Left ventricle myocardium inferior (tissue), 1 donor: ENCODE measurements around the gene MORN3. TPM values are rescaled to one million over a fixed set of nuclear protein-coding genes. Genes with fewer than 3 reads are reported as not detected.
A peak's percentile ranks its signal among the peaks of the same experiment; 100 is the strongest.
"Not testable (repeated sequence)": the region's sequence is repeated elsewhere in the genome, so short reads cannot be mapped to it uniquely, and the experiment has no call there.

Source experiments
- DNase-seq: peaks from one replicate; pipeline ENCODE4 v3.0.0-alpha.2; 2020
- H3K27ac ChIP-seq: fragments of 200-600 bp; replicated peaks from 2 replicates; pipeline ENCODE4 v1.8.0; 2021
- H3K27me3 ChIP-seq: fragments of 200-600 bp; 2 replicates; pipeline ENCODE4 v1.8.0; 2021; ENCODE audit warnings: low read depth
- H3K36me3 ChIP-seq: fragments of 200-600 bp; 2 replicates; pipeline ENCODE4 v1.8.0; 2021
- H3K4me1 ChIP-seq: fragments of 200-600 bp; 2 replicates; pipeline ENCODE4 v1.8.0; 2021
- H3K4me3 ChIP-seq: fragments of 200-600 bp; 2 replicates; pipeline ENCODE4 v1.8.0; 2021; ENCODE audit warnings: mild to moderate bottlenecking, moderate library complexity
- H3K9me3 ChIP-seq: fragments of 200-600 bp; replicated peaks from 2 replicates; pipeline ENCODE4 v1.8.0; 2021
- intact Hi-C: fragments of 100-400 bp; cut with micrococcal nuclease; formaldehyde crosslinking; loops from one replicate; pipeline ENCODE4 v1.11.0; 2022
- total RNA-seq: library from RNA; stranded (reverse); fragmentation: NEBNext Ultra II Directional; extraction: Animal tissue kit (Norgen Biotek cat#: 25700); gene quantifications from one replicate; pipeline ENCODE4 v1.2.1, GENCODE V29; 2021
- TF ChIP-seq, protein P1 (sequence below): fragments of 200-600 bp; IDR thresholded peaks from 2 replicates; pipeline ENCODE4 v1.8.0; 2021; ENCODE audit warnings: antibody characterized with exemption, mild to moderate bottlenecking, borderline replicate concordance
- donor health status: DM: no; HTN: yes; CAD: no; lungs with severe emphysema.

The MORN3 gene
- total RNA-seq, 1 donor from 2014 or later = not detected

DNA sequence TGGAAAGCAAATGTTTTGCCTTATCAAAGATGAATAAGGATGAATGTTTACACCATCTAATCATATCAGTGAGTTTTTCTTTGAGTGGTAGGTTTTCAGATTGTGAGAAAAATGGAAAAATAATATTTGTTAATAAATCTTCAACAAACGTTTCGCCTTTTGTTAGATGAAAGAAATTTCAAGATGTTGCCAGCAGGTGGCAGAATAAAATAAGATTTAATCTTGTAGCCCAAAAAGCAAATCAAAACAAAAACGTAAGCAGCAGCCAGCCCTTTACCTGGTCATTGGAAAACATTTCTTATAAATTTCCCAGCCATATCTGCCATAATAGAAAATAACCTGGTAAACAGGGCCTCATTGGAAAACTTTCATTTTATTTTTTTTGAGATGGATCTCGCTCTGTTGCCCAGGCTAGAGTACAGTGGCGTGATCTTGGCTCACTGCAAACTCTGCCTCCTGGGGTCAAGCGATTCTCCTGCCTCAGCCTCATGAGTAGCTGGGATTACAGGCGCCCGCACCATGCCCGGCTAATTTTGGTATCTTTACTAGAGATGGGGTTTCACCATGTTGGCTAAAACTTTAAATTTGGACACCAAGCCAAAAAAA is 27.7 kb upstream of the MORN3 start:
- no peak overlapping the region for H3K27ac ChIP-seq
- no peaks in the 10 kb centered on the region for H3K9me3 ChIP-seq
- TF ChIP-seq, protein P1, sequence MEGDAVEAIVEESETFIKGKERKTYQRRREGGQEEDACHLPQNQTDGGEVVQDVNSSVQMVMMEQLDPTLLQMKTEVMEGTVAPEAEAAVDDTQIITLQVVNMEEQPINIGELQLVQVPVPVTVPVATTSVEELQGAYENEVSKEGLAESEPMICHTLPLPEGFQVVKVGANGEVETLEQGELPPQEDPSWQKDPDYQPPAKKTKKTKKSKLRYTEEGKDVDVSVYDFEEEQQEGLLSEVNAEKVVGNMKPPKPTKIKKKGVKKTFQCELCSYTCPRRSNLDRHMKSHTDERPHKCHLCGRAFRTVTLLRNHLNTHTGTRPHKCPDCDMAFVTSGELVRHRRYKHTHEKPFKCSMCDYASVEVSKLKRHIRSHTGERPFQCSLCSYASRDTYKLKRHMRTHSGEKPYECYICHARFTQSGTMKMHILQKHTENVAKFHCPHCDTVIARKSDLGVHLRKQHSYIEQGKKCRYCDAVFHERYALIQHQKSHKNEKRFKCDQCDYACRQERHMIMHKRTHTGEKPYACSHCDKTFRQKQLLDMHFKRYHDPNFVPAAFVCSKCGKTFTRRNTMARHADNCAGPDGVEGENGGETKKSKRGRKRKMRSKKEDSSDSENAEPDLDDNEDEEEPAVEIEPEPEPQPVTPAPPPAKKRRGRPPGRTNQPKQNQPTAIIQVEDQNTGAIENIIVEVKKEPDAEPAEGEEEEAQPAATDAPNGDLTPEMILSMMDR = peak; percentile 68
- intact Hi-C loops = loop anchor here (5.0 kb wide), 2 partner anchors 75 to 95 kb away; partner anchors contain the start of gene RHOF
- no peak for DNase-seq
- no peak overlapping the region for H3K4me3 ChIP-seq
- H3K36me3 ChIP-seq = no peaks in the 10 kb centered on the region
- peaks cover 4% of the 10 kb centered on the region for H3K4me1 ChIP-seq
- no peaks in the 10 kb centered on the region for H3K27me3 ChIP-seq

DNA sequence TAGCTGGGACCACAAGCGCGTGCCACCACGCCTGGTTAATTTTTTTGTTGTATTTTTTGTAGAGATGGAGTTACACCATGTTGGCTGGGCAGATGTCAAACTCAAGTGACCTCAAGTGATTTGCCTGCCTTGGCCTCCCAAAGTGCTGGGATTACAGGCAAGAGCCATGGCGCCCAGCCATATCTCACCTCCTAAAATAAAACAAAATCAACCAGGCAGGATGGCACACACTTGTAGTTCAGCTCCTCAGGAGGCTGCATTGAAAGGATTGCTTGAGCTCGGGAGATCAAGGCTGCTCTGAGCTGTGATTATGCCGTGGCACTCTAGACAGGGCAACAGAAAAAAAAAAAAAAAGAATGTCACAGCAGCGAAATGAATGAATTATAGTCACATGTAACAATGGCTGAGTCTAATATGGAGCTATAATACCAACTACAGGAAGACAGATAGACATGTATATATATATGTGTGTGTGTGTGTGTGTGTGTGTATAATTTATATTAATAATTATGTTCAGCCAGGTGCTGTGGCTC is 23.8 kb upstream of the MORN3 start:
- intact Hi-C loops = no loop called here
- peaks cover 4% of the 10 kb centered on the region for H3K4me1 ChIP-seq
- H3K36me3 ChIP-seq = no peaks in the 10 kb centered on the region
- H3K27ac ChIP-seq = peak overlapping the region; percentile 51
- no peaks in the 10 kb centered on the region for H3K27me3 ChIP-seq
- DNase-seq = peak; percentile 46
- TF ChIP-seq, protein P1 = no peak
- H3K4me3 ChIP-seq = no peak overlapping the region
- H3K9me3 ChIP-seq = no peaks in the 10 kb centered on the region

DNA sequence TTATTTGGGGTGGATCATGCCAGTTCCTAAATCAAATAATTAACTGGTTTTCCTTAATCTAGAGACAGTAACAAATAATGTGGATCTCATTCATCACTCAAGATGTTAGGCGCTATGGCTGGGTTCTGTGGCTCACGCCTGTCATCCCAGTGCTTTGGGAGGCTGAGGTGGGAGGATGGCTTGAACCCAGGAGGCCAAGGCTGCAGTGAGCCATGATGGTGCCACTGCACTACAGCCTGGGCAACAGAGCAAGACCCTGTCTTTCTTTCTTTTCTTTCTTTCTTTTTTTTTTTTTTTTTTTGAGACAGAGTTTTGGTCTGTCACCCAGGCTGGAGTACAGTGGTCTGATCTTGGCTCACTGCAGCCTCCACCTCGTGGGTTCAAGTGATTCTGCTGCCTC is 23.3 kb upstream of the MORN3 start:
- H3K9me3 ChIP-seq, H3K36me3 ChIP-seq, DNase-seq, intact Hi-C loops, H3K4me1 ChIP-seq, H3K27me3 ChIP-seq, H3K4me3 ChIP-seq: not testable (repeated sequence)
- H3K27ac ChIP-seq = peak overlapping the region; percentile 51

DNA sequence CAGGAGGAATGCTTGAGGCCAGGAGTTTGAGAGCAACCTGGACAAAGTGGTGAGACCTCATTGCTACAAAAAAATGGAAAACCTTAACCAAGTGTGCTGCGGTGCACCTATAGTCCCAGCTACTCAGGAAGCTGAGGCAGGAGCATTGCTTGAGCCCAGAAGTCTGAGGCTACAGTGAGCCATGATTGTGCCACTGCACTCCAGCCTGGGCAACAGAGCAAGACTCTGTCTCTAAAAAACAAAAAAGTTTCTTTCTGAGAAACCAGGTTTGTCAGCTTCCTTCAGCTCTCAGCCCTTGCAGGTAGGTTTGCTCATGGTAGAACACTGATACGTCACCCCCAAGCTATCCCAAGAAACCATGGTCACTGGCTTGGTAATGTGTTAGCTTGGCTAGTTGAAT is 20.0 kb upstream of the MORN3 start:
- no peak for DNase-seq
- intact Hi-C loops = no loop called here
- TF ChIP-seq, protein P1 = no peak
- Histone ChIP-seq H3K4me3 (no peak overlapping the region), H3K9me3 (no peaks in the 10 kb centered on the region), H3K27ac (no peak overlapping the region), H3K4me1 (peaks cover 11% of the 10 kb centered on the region), H3K36me3 (no peaks in the 10 kb centered on the region), H3K27me3 (no peaks in the 10 kb centered on the region)

DNA sequence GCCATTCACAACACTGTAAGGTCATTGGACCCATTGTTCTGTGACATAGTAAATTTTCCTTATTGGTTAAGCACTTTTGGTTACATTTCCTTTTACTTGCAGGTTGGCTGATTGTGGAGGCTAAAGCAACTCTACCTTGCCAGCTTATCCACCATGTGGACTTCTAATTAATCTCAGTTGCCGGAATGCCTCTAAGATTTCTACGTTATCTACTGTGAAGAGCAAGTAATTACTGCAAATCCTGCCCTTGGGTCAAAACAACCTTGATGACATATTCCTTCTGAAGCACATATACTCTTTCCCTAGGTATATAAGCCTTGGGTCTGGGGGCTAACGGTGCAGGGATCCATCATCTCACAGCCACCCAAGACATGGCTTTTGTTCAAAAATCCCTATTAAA is 19.5 kb upstream of the MORN3 start:
- Histone ChIP-seq H3K9me3 (no peaks in the 10 kb centered on the region), H3K27me3 (no peaks in the 10 kb centered on the region), H3K36me3 (no peaks in the 10 kb centered on the region), H3K4me1 (peaks cover 11% of the 10 kb centered on the region), H3K4me3 (no peak overlapping the region), H3K27ac (peak overlapping the region; percentile 5)
- intact Hi-C loops = no loop called here
- no peak for DNase-seq
- TF ChIP-seq, protein P1 = no peak

DNA sequence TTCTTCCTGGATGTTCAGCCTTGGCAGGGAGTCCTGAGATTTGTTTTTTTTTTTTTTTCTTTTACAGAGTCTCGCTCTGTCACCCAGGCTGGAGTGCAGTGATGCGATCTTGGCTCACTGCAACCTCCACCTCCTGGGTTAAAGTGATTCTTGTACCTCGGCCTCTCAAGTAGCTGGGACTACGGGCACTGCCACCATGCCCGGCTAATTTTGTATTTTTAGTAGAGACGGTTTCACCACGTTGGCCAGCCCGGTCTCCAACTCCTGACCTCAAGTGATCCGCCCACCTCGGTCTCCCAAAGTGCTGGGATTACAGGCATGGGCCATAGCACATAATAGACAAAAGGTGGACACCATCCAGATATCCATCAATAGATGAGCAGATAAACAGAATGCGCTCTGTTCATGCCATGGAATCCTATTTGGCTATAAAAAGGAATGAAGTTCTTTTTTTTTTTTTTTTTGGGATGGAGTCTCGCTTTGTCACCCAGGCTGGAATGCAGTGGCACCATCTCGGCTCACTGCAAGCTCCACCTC is 10.3 kb upstream of the MORN3 start:
- intact Hi-C loops = loop anchor here (5.0 kb wide), 1 partner anchor 182 kb away; no protein-coding TSS in a partner anchor
- H3K27me3 ChIP-seq, H3K36me3 ChIP-seq: not testable (repeated sequence)

More for the DNA sequence above, 10.3 kb upstream of the MORN3 start:
- H3K4me1 ChIP-seq, H3K9me3 ChIP-seq, H3K4me3 ChIP-seq, DNase-seq, H3K27ac ChIP-seq: not testable (repeated sequence)
